ENCODE results near the gene MCL1. TPM values are rescaled to one million over a fixed set of nuclear protein-coding genes. Genes with fewer than 3 reads are reported as not detected.

The MCL1 gene
- total and polyA plus RNA-seq, 2 of the 13 experiments (the other 11 are each of a cell fraction or from before 2014, with no cell fraction given) = 69.5 to 125 TPM

GRCh38 chr1:150552128-150552910 is 27.1 kb downstream of the MCL1 start (continued):
- TF ChIP-seq HMGXB3 (CRISPR knock-in tag; IDR thresholded peaks at IDR 0.05; ENCODE audit: borderline replicate concordance) (peak; percentile 33; the same call in 1 of the 2 replicates), MED13 (CRISPR knock-in tag; IDR thresholded peaks at IDR 0.05) (0 out of 2 replicates have a peak, but pooled peaks have one; percentile 43), ARID2 (CRISPR knock-in tag; IDR thresholded peaks at IDR 0.05; ENCODE audit: borderline replicate concordance) (no peak), MAFK (conservative IDR thresholded peaks at IDR 0.05 in 1 of 2, IDR thresholded peaks at IDR 0.05 in 1 of 2; ENCODE audit: low read length in 2 of 2) (no peak), ZBTB43 (CRISPR knock-in tag; conservative IDR thresholded peaks at IDR 0.05) (no peak), KDM5B (CRISPR knock-in tag; IDR thresholded peaks at IDR 0.05; ENCODE audit: borderline replicate concordance) (0 out of 2 replicates have a peak, but pooled peaks have one; percentile 25), MYC (CRISPR knock-in tag; IDR thresholded peaks at IDR 0.05; ENCODE audit: borderline replicate concordance) (peak; percentile 36; the same call in 1 of the 2 replicates), DNMT3B (CRISPR knock-in tag; conservative IDR thresholded peaks at IDR 0.05) (no peak), TBL1XR1 (IDR thresholded peaks at IDR 0.05; ENCODE audit: borderline replicate concordance, low read length, partially characterized antibody) (no peak), BCL6 (CRISPR knock-in tag; IDR thresholded peaks at IDR 0.05) (peak; percentile 92), ZBTB49 (CRISPR knock-in tag; IDR thresholded peaks at IDR 0.05; ENCODE audit: borderline replicate concordance) (no peak), KDM2A (CRISPR knock-in tag; IDR thresholded peaks at IDR 0.05; ENCODE audit: borderline replicate concordance, low read depth) (peak; percentile 77), PRDM10 (CRISPR knock-in tag; IDR thresholded peaks at IDR 0.05; ENCODE audit: low read depth) (peak; percentile 67; the same call in 1 of the 2 replicates), SALL1 (CRISPR knock-in tag; IDR thresholded peaks at IDR 0.05) (peak; percentile 78), ZNF740 (CRISPR knock-in tag; IDR thresholded peaks at IDR 0.05) (0 out of 2 replicates have a peak, but pooled peaks have one; percentile 63)
